Loucy (cell line): ENCODE data around the gene KCNK1.

Experiments used
- EZH2phosphoT487 ChIP-seq: fragments of 200-600 bp; IDR thresholded peaks from 2 replicates; pipeline ENCODE4 v1.6.1; 2018; ENCODE audit warnings: antibody characterized with exemption, mild to moderate bottlenecking, moderate library complexity, borderline replicate concordance
- TF ChIP-seq, protein P1 (sequence below): fragments of 200-600 bp; sonication (generic); conservative IDR thresholded peaks from 2 replicates; pipeline ENCODE4 v1.5.1; 2014; ENCODE audit warnings: mild to moderate bottlenecking, antibody characterized with exemption, low read length

DNA sequence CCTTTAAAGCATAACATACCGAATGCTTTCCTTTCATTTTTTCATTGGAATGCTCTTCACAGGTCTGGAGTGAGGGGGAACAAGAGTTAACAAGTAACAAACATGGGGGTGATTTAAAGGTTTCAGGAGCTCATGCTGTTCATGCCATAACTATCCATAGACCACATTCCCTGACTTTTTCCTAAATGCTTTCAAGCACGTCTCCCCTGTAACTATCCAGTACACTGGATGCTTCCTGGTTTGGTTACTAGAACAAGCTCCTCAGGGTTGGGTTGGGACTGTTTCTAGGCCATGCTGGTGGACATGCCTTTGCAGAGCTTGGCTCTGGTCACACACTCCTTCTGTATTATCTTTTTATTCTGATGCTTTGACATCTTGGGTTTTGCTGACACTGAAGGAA is 38.6 kb downstream of the KCNK1 start:
- TF ChIP-seq, protein P1, sequence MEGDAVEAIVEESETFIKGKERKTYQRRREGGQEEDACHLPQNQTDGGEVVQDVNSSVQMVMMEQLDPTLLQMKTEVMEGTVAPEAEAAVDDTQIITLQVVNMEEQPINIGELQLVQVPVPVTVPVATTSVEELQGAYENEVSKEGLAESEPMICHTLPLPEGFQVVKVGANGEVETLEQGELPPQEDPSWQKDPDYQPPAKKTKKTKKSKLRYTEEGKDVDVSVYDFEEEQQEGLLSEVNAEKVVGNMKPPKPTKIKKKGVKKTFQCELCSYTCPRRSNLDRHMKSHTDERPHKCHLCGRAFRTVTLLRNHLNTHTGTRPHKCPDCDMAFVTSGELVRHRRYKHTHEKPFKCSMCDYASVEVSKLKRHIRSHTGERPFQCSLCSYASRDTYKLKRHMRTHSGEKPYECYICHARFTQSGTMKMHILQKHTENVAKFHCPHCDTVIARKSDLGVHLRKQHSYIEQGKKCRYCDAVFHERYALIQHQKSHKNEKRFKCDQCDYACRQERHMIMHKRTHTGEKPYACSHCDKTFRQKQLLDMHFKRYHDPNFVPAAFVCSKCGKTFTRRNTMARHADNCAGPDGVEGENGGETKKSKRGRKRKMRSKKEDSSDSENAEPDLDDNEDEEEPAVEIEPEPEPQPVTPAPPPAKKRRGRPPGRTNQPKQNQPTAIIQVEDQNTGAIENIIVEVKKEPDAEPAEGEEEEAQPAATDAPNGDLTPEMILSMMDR = no peak
- no peak for TF ChIP-seq EZH2phosphoT487
